ENCODE data around the gene RSBN1.

DNA sequence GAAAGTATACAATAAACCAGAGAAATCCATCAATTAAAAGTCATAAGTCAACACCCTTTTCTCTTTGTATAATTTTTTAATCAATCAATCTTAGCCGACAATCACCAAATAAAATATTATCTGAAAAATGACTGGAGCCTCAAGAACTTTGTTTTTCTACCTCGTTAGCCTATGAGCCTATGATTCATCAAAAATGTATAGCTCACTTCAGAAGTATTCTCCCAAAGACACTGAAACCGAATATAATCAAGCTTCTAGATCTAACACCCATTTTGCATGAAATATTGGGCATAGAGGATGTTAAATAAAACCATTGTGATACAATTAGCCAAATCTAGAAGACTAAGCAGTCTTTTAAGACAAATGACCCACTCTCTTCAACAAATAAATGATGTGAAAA lies 17.8 kb upstream of the RSBN1 start:
- TF ChIP-seq PBX3 (CRISPR knock-in tag; IDR thresholded peaks at IDR 0.05): no peak
- TF ChIP-seq, protein P1, sequence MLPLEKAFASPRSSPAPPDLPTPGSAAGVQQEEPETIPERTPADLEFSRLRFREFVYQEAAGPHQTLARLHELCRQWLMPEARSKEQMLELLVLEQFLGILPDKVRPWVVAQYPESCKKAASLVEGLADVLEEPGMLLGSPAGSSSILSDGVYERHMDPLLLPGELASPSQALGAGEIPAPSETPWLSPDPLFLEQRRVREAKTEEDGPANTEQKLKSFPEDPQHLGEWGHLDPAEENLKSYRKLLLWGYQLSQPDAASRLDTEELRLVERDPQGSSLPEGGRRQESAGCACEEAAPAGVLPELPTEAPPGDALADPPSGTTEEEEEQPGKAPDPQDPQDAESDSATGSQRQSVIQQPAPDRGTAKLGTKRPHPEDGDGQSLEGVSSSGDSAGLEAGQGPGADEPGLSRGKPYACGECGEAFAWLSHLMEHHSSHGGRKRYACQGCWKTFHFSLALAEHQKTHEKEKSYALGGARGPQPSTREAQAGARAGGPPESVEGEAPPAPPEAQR (tag by site-specific recombination; IDR thresholded peaks at IDR 0.05): no peak
- no peak for TF ChIP-seq ZNF175 (tag by site-specific recombination; IDR thresholded peaks at IDR 0.05)
- TF ChIP-seq TCF7L2 (IDR thresholded peaks at IDR 0.05; ENCODE audit: borderline replicate concordance, low read depth, low read length): no peak
- TF ChIP-seq, protein P2, sequence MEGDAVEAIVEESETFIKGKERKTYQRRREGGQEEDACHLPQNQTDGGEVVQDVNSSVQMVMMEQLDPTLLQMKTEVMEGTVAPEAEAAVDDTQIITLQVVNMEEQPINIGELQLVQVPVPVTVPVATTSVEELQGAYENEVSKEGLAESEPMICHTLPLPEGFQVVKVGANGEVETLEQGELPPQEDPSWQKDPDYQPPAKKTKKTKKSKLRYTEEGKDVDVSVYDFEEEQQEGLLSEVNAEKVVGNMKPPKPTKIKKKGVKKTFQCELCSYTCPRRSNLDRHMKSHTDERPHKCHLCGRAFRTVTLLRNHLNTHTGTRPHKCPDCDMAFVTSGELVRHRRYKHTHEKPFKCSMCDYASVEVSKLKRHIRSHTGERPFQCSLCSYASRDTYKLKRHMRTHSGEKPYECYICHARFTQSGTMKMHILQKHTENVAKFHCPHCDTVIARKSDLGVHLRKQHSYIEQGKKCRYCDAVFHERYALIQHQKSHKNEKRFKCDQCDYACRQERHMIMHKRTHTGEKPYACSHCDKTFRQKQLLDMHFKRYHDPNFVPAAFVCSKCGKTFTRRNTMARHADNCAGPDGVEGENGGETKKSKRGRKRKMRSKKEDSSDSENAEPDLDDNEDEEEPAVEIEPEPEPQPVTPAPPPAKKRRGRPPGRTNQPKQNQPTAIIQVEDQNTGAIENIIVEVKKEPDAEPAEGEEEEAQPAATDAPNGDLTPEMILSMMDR (tag by site-specific recombination; IDR thresholded peaks at IDR 0.05): no peak
- no peak for TF ChIP-seq REST (tag by site-specific recombination; IDR thresholded peaks at IDR 0.05)
- TF ChIP-seq ZNF830 (tag by site-specific recombination; IDR thresholded peaks at IDR 0.05; ENCODE audit: low read depth): no peak
- no peak for TF ChIP-seq ZFP3 (tag by site-specific recombination; IDR thresholded peaks at IDR 0.05; ENCODE audit: low read depth)
- no peak for TF ChIP-seq ZNF274 (IDR thresholded peaks at IDR 0.05; ENCODE audit: low read length)
- no peak for TF ChIP-seq ZNF274 (tag by site-specific recombination; IDR thresholded peaks at IDR 0.05; ENCODE audit: borderline replicate concordance)
- no peak for TF ChIP-seq ZNF280C (tag by site-specific recombination; IDR thresholded peaks at IDR 0.05)
- no peak for TF ChIP-seq ZNF292 (tag by site-specific recombination; IDR thresholded peaks at IDR 0.05; ENCODE audit: borderline replicate concordance, low read depth)
- TF ChIP-seq, protein P3, sequence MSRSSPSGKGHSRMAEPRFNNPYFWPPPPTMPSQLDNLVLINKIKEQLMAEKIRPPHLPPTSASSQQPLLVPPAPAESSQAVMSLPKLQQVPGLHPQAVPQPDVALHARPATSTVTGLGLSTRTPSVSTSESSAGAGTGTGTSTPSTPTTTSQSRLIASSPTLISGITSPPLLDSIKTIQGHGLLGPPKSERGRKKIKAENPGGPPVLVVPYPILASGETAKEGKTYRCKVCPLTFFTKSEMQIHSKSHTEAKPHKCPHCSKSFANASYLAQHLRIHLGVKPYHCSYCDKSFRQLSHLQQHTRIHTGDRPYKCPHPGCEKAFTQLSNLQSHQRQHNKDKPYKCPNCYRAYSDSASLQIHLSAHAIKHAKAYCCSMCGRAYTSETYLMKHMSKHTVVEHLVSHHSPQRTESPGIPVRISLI (tag by site-specific recombination; IDR thresholded peaks at IDR 0.05): no peak
- no peak for TF ChIP-seq ZNF48 (tag by site-specific recombination; IDR thresholded peaks at IDR 0.05)

Data from HEK293 (cell line).